Sigmoid colon (tissue), 4 donors: ENCODE data around the gene ILRUN.

Experiments used
- CTCF ChIP-seq, 4 experiments: fragments of 450-650 bp in 3 of 4; fragments of 200-600 bp in 1 of 4; IDR thresholded peaks; one replicate each; pipeline ENCODE4 v1.5.1; 2016 to 2019; ENCODE audit warnings: antibody characterized with exemption in 4 of 4, mild to moderate bottlenecking in 3 of 4, moderate library complexity in 2 of 4
- EP300 ChIP-seq, 4 donors: sonication (generic); formaldehyde crosslinking; IDR thresholded peaks; one replicate each; pipeline ENCODE4 v1.6.1; 2017; ENCODE audit warnings: antibody characterized with exemption in 4 of 4
- POLR2A ChIP-seq, 2 donors: fragments of 450-650 bp; IDR thresholded peaks; one replicate each; pipeline ENCODE4 v1.6.1; 2016; ENCODE audit warnings: antibody characterized with exemption in 2 of 2, mild to moderate bottlenecking in 2 of 2, moderate library complexity in 2 of 2

DNA sequence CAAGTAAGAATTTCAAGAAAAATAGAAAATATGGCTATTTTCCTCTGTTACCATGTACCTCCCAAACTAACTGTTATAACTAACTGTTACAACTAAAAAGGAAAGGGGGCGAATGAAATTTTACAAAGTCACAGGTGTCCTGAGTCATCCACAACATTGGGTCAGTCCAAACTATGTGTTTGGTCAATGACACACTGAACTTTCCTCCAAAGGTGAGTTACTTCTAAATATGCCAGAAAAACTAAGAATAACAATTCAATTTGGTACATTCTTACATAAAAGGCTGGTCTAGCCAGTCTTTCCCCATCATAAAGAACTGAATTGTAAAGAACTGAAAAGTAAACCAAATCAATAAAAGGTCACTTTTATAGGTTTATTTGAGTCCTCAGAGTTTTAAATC is 44.3 kb downstream of the ILRUN start:
- TF ChIP-seq POLR2A (IDR thresholded peaks at IDR 0.05) (no peak), CTCF (IDR thresholded peaks at IDR 0.05) (no peak), EP300 (IDR thresholded peaks at IDR 0.05) (no peak)
